Neural crest cell (in vitro differentiated cells): ENCODE results near the gene ITPR1. TPM values are rescaled to one million over a fixed set of nuclear protein-coding genes. Genes with fewer than 3 reads are reported as not detected.
A peak's percentile ranks its signal among the peaks of the same experiment; 100 is the strongest.

Source experiments
- DNase-seq: peaks from one replicate; pipeline ENCODE4 v3.0.0; 2021; ENCODE audit warnings: low read depth, mixed read lengths, low spot score
- H3K27ac Mint-ChIP-seq: one replicate; pipeline ENCODE4 v1.8.0; 2021; ENCODE audit warnings: mild to moderate bottlenecking, mixed read lengths; ENCODE audit not compliant: unreplicated experiment
- H3K27me3 Mint-ChIP-seq: 2 replicates; pipeline ENCODE4 v1.8.0; 2021; ENCODE audit warnings: low read depth, mild to moderate bottlenecking, mixed read lengths
- H3K36me3 Mint-ChIP-seq: 2 replicates; pipeline ENCODE4 v1.8.0; 2021; ENCODE audit warnings: low read depth, mild to moderate bottlenecking, mixed read lengths
- H3K4me1 Mint-ChIP-seq: 2 replicates; pipeline ENCODE4 v1.8.0; 2021; ENCODE audit warnings: mixed read lengths
- H3K4me3 Mint-ChIP-seq: one replicate; pipeline ENCODE4 v1.8.0; 2021; ENCODE audit warnings: mild to moderate bottlenecking, mixed read lengths
- H3K9me3 Mint-ChIP-seq: 2 replicates; pipeline ENCODE4 v1.8.0; 2021; ENCODE audit warnings: mixed read lengths
- CTCF ChIP-seq: fragments of 200-600 bp; sonication (generic); conservative IDR thresholded peaks from 2 replicates; pipeline ENCODE4 v1.5.0; 2021; ENCODE audit warnings: antibody characterized with exemption, mild to moderate bottlenecking
- total RNA-seq: library from RNA; stranded (reverse); gene quantifications from 2 replicates; pipeline ENCODE4 v1.2.1, GENCODE V29; 2021

ITPR1 gene
- total RNA-seq, 1 donor from 2014 or later = 4.8 TPM

- no peak overlapping the region for H3K27ac Mint-ChIP-seq
- no peaks in the 10 kb centered on the region for H3K36me3 Mint-ChIP-seq
- TF ChIP-seq CTCF = no peak
- H3K27me3 Mint-ChIP-seq = peaks cover 5% of the 10 kb centered on the region
- DNase-seq = no peak
- peaks cover 4% of the 10 kb centered on the region for H3K4me1 Mint-ChIP-seq
- H3K9me3 Mint-ChIP-seq = no peaks in the 10 kb centered on the region
- H3K4me3 Mint-ChIP-seq = no peak overlapping the region
Observed at GRCh38 chr3:4718179-4718736, 225.1 kb downstream of the ITPR1 start.

- no peak for TF ChIP-seq CTCF
- DNase-seq = no peak
- Mint-ChIP-seq H3K27me3 (peaks cover 5% of the 10 kb centered on the region), H3K9me3 (no peaks in the 10 kb centered on the region), H3K27ac (no peak overlapping the region), H3K36me3 (no peaks in the 10 kb centered on the region), H3K4me3 (no peak overlapping the region), H3K4me1 (peaks cover 4% of the 10 kb centered on the region)
Observed at GRCh38 chr3:4719046-4719501, 225.9 kb downstream of the ITPR1 start.

DNA sequence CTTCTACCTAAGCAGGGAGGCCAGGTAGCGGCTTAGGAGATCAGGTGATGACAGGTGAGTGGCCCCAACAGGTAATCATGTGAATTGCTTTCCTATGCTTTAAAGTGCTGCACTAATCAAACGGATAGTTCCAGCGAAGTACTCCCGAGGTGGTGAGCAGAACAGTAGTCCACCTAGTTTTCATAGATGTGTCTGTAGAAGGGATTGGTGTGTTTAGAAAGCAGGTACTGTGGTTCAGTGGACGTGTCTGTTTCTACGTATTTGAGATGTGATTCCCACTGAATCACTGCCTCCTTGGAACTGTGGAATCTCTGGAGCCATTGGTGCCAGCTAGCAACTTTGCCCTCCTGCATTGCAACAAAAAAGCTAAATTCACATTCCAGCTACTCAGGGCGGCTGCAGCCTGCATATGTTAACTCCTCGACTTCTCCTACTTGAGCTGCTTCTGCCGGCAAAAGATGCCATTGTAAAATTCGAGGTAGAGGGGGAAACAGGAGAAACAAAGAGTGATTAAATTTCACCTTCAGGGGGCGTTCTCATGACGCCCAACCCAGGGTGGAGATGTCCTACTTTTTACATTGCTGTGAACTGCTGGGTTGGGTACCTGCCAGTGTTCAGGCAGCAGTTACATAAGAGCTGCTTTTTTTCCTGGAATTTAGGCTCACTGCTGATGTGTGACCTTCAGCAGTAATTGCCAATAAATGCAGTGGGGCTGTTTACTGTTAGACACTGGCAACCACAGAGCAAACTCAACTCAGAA, 227.3 kb downstream of the ITPR1 start:
- H3K36me3 Mint-ChIP-seq = no peaks in the 10 kb centered on the region
- no peak for TF ChIP-seq CTCF
- peaks cover 4% of the 10 kb centered on the region for H3K4me1 Mint-ChIP-seq
- no peak for DNase-seq
- no peak overlapping the region for H3K4me3 Mint-ChIP-seq
- no peak overlapping the region for H3K27ac Mint-ChIP-seq
- H3K9me3 Mint-ChIP-seq = no peaks in the 10 kb centered on the region
- peaks cover 5% of the 10 kb centered on the region for H3K27me3 Mint-ChIP-seq

GRCh38 chr3:4721511-4721911, 228.4 kb downstream of the ITPR1 start:
- H3K4me1 Mint-ChIP-seq = peaks cover 4% of the 10 kb centered on the region
- H3K27ac Mint-ChIP-seq = no peak overlapping the region
- no peak overlapping the region for H3K4me3 Mint-ChIP-seq

GRCh38 chr3:4722103-4722502, 229.0 kb downstream of the ITPR1 start:
- no peaks in the 10 kb centered on the region for H3K36me3 Mint-ChIP-seq
- no peak overlapping the region for H3K4me3 Mint-ChIP-seq
- no peak for DNase-seq
- H3K4me1 Mint-ChIP-seq = peaks cover 4% of the 10 kb centered on the region
- peaks cover 5% of the 10 kb centered on the region for H3K27me3 Mint-ChIP-seq
- peak; percentile 58 for TF ChIP-seq CTCF
- no peak overlapping the region for H3K27ac Mint-ChIP-seq
- H3K9me3 Mint-ChIP-seq = no peaks in the 10 kb centered on the region

More at GRCh38 chr3:4721511-4721911, 228.4 kb downstream of the ITPR1 start:
- no peaks in the 10 kb centered on the region for H3K36me3 Mint-ChIP-seq
- no peak for DNase-seq
- TF ChIP-seq CTCF = no peak
- no peaks in the 10 kb centered on the region for H3K9me3 Mint-ChIP-seq
- H3K27me3 Mint-ChIP-seq = peaks cover 5% of the 10 kb centered on the region
